ENCODE data around the gene RNF152.

DNA sequence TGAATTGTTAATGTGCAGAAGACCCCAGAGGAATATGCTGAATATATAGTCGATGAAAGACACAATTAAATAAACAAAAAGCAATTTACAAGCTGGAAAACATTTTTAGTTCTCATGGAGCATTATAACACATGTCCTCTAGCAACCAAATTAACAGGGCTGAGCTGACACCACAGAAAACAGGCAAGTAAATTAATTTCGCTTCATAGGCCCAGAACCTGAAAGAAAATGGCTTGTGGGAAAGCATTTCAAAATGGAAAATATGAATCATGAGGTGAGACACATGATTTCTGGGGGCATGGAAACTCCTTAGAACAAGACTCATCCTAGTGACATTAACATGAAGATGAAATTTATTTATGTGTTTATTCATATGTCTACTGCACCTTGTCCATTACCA, 25.0 kb upstream of the RNF152 start:
- TF ChIP-seq, protein P1, sequence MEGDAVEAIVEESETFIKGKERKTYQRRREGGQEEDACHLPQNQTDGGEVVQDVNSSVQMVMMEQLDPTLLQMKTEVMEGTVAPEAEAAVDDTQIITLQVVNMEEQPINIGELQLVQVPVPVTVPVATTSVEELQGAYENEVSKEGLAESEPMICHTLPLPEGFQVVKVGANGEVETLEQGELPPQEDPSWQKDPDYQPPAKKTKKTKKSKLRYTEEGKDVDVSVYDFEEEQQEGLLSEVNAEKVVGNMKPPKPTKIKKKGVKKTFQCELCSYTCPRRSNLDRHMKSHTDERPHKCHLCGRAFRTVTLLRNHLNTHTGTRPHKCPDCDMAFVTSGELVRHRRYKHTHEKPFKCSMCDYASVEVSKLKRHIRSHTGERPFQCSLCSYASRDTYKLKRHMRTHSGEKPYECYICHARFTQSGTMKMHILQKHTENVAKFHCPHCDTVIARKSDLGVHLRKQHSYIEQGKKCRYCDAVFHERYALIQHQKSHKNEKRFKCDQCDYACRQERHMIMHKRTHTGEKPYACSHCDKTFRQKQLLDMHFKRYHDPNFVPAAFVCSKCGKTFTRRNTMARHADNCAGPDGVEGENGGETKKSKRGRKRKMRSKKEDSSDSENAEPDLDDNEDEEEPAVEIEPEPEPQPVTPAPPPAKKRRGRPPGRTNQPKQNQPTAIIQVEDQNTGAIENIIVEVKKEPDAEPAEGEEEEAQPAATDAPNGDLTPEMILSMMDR (IDR thresholded peaks at IDR 0.05) = no peak
- TF ChIP-seq SIN3A (IDR thresholded peaks at IDR 0.05; ENCODE audit: borderline replicate concordance, insufficient read depth, low read depth, low read length) (no peak), POLR2AphosphoS5 (IDR thresholded peaks at IDR 0.05; ENCODE audit: low read depth, low read length) (no peak)
- TF ChIP-seq, protein P2, sequence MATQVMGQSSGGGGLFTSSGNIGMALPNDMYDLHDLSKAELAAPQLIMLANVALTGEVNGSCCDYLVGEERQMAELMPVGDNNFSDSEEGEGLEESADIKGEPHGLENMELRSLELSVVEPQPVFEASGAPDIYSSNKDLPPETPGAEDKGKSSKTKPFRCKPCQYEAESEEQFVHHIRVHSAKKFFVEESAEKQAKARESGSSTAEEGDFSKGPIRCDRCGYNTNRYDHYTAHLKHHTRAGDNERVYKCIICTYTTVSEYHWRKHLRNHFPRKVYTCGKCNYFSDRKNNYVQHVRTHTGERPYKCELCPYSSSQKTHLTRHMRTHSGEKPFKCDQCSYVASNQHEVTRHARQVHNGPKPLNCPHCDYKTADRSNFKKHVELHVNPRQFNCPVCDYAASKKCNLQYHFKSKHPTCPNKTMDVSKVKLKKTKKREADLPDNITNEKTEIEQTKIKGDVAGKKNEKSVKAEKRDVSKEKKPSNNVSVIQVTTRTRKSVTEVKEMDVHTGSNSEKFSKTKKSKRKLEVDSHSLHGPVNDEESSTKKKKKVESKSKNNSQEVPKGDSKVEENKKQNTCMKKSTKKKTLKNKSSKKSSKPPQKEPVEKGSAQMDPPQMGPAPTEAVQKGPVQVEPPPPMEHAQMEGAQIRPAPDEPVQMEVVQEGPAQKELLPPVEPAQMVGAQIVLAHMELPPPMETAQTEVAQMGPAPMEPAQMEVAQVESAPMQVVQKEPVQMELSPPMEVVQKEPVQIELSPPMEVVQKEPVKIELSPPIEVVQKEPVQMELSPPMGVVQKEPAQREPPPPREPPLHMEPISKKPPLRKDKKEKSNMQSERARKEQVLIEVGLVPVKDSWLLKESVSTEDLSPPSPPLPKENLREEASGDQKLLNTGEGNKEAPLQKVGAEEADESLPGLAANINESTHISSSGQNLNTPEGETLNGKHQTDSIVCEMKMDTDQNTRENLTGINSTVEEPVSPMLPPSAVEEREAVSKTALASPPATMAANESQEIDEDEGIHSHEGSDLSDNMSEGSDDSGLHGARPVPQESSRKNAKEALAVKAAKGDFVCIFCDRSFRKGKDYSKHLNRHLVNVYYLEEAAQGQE (IDR thresholded peaks at IDR 0.05; ENCODE audit: insufficient read depth in 1 of 2, low read depth in 2 of 2, low read length in 1 of 2) = no peak

Data from Panc1 (cell line).